ENCODE measurements around the gene REV3L.
"Not testable (repeated sequence)": the region's sequence is repeated elsewhere in the genome, so short reads cannot be mapped to it uniquely, and the experiment has no call there.

The REV3L gene

DNA sequence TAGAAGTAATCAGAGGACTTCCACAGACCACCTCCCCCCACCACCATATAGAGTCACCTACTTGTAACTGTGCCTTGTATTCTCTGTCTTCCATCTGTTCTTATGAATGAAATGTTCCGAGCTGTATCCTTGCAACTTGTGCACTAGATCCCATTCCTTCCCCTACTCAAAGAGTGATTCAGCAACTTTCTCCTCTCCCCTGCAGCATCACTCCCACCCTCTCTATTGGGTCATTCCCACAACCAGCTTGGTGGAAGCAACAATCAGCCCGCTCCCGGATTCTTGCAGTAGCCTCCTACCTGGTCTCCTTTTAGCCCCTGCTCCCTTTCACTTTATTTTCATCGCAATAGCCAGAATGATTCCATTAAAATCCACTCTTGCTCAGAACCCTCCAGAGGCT lies 34.9 kb upstream of the REV3L start:
- no peak for DNase-seq (ENCODE audit: low read depth)
- no peak for TF ChIP-seq MYC (IDR thresholded peaks at IDR 0.05; ENCODE audit: low read depth, low read length)
- no peak for TF ChIP-seq POLR2A (IDR thresholded peaks at IDR 0.05; ENCODE audit: extremely low read depth, insufficient read length)
- TF ChIP-seq, protein P1, sequence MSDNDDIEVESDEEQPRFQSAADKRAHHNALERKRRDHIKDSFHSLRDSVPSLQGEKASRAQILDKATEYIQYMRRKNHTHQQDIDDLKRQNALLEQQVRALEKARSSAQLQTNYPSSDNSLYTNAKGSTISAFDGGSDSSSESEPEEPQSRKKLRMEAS (IDR thresholded peaks at IDR 0.05; ENCODE audit: low read depth, low read length) = no peak
- TF ChIP-seq, protein P2, sequence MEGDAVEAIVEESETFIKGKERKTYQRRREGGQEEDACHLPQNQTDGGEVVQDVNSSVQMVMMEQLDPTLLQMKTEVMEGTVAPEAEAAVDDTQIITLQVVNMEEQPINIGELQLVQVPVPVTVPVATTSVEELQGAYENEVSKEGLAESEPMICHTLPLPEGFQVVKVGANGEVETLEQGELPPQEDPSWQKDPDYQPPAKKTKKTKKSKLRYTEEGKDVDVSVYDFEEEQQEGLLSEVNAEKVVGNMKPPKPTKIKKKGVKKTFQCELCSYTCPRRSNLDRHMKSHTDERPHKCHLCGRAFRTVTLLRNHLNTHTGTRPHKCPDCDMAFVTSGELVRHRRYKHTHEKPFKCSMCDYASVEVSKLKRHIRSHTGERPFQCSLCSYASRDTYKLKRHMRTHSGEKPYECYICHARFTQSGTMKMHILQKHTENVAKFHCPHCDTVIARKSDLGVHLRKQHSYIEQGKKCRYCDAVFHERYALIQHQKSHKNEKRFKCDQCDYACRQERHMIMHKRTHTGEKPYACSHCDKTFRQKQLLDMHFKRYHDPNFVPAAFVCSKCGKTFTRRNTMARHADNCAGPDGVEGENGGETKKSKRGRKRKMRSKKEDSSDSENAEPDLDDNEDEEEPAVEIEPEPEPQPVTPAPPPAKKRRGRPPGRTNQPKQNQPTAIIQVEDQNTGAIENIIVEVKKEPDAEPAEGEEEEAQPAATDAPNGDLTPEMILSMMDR (IDR thresholded peaks at IDR 0.05; ENCODE audit: low read depth, low read length) = no peak

DNA sequence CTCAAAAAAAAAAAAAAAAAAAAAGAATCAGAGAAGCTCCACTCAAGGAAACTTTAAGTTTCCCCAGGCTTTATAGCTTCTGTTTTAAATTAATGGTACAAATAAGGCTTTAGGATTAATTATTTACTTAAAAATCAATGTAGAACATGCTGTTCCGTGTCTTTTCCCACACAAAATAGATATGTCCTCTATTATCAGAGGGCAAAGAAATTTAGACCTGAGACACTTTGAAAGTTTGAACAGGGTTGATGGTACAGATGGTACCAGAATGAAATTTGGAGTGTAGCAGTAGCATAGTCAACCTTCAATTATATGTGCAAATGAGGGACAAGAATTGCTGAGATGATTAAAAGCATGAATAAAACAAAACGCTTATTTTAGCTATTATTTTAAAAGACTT lies 32.2 kb upstream of the REV3L start:
- no peak for TF ChIP-seq MYC (IDR thresholded peaks at IDR 0.05; ENCODE audit: low read depth, low read length)
- TF ChIP-seq, protein P1 (IDR thresholded peaks at IDR 0.05; ENCODE audit: low read depth, low read length) = no peak
- no peak for TF ChIP-seq POLR2A (IDR thresholded peaks at IDR 0.05; ENCODE audit: extremely low read depth, insufficient read length)
- no peak overlapping the region for H3K4me3 ChIP-seq (ENCODE audit: low read depth, low read length)
- no peak for DNase-seq (ENCODE audit: low read depth)

More for the DNA sequence above, 34.9 kb upstream of the REV3L start:
- no peak overlapping the region for H3K4me3 ChIP-seq (ENCODE audit: low read depth, low read length)

DNA sequence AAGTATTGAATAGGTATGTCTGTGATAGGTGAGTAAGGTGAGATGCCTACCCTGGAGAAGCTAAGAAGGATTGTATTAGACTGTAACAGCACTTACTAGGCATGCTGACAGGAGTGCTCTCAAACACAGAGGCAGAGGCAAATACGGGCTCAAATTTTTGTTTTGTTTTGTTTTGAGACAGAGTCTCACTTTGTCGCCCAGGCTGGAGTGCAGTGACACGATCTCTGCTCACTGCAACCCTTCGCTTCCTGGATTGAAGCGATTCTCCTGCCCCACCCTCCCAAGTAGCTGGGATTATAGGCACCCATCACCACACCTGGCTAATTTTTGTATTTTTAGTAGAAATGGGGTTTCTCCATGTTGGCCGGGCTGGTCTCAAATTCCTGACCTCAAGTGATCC lies 31.5 kb upstream of the REV3L start:
- DNase-seq (ENCODE audit: low read depth); H3K4me3 ChIP-seq (ENCODE audit: low read depth, low read length): not testable (repeated sequence)

DNA sequence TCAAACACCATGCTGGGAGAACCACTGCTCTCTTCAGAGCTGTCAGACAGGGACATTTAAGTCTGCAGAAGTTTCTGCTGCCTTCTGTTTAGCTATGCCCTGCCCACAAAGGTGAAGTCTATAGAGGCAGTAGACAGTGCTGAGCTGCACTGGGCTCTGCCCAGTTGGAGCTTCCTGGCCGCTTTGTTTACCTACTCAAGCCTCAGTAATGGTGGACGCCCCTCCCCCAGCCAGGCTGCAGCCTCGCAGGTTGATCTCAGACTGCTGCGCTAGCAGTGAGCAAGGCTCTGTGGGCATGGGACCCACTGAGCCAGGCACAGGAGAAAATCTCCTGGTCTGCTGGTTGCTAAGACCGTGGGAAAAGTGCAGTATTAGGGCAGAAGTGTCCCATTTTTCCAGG lies 24.2 kb upstream of the REV3L start:
- H3K4me3 ChIP-seq (ENCODE audit: low read depth, low read length); DNase-seq (ENCODE audit: low read depth): not testable (repeated sequence)

DNA sequence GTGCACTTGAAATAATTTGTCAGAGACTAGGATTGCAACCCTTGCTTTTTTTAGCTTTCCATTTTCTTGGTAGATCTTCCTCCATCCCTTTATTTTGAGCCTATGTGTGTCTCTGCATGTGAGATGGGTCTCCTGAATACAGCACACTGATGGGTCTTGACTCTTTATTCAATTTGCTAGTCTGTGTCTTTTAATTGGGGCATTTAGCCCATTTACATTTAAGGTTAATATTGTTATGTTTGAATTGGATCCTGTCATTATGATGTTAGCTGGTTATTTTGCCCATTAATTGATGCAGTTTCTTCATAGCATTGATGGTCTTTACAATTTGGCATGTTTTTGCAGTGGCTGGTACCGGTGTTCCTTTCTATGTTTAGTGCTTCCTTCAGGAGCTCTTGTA lies 22.5 kb upstream of the REV3L start:
- not testable (repeated sequence) for DNase-seq (ENCODE audit: low read depth); H3K4me3 ChIP-seq (ENCODE audit: low read depth, low read length)

DNA sequence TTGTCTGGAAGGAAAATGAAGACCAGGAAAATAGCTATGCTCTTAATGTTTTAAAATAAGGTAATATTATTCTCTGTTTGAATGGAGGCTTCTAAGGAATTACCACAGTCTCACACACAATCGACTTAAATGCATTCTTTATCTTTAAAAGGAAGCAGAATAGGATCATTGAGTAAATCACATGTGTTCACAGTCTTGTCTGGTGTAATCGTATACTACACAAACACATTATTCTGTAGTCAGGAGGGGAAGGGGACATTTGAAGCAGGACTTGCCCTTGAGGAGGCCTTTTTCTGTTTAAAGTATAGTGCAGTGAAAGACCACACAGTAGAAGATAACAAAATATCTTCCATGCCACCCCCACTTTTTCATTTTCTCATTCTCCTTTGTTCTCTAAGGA lies 20.6 kb upstream of the REV3L start:
- no peak for DNase-seq (ENCODE audit: low read depth)
- no peak overlapping the region for H3K4me3 ChIP-seq (ENCODE audit: low read depth, low read length)
- TF ChIP-seq, protein P2 (IDR thresholded peaks at IDR 0.05; ENCODE audit: low read depth, low read length) = no peak
- TF ChIP-seq POLR2A (IDR thresholded peaks at IDR 0.05; ENCODE audit: extremely low read depth, insufficient read length) = no peak

DNA sequence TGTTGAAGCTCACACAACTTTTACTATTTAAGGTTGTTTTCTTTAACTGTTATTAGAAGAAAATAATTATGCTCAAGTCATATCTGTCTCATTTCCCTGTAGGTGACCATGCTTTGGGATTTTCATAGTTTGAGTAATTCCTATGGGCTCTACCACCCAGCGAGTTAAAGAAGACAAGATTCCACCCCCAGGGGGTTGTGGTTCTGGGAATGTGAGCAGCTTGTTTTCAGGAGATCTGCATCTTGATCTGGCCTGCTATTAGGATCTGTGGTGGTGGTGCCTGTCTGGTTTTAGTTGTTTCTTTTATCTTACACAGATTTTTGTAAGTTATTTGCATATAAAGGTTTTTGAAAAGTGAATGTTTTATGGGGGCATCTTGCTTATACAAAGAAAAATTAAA lies 20.2 kb upstream of the REV3L start:
- DNase-seq (ENCODE audit: low read depth) = no peak
- no peak overlapping the region for H3K4me3 ChIP-seq (ENCODE audit: low read depth, low read length)
- TF ChIP-seq MYC (IDR thresholded peaks at IDR 0.05; ENCODE audit: low read depth, low read length) (no peak), POLR2A (IDR thresholded peaks at IDR 0.05; ENCODE audit: extremely low read depth, insufficient read length) (no peak)
- TF ChIP-seq, protein P2 (IDR thresholded peaks at IDR 0.05; ENCODE audit: low read depth, low read length) = no peak
- TF ChIP-seq, protein P1 (IDR thresholded peaks at IDR 0.05; ENCODE audit: low read depth, low read length) = no peak

DNA sequence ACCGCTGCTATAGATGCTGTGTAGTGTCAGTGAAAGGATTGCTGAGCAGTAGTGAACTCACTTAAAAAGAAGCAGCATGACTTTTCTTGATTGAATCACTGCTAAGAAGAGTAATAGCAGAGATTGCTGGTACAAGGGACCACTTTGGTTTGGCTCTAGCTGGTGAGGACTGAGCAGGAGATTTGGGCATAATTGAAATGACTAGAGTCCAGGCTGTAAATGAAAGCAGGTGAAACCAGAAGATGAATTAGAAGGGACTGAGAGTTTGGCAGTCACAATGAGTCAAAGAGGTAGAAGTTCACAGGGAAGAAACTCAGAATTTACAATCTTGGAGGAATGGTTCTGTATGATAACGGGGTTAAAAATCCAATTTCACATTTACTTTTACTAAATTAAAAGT lies 19.1 kb upstream of the REV3L start:
- TF ChIP-seq, protein P2 (IDR thresholded peaks at IDR 0.05; ENCODE audit: low read depth, low read length) = no peak
- TF ChIP-seq POLR2A (IDR thresholded peaks at IDR 0.05; ENCODE audit: extremely low read depth, insufficient read length) = no peak
- DNase-seq (ENCODE audit: low read depth) = no peak
- H3K4me3 ChIP-seq (ENCODE audit: low read depth, low read length) = no peak overlapping the region
